KOPT-K1 (cell line): ENCODE measurements around the gene ABHD10.

ENCODE experiments used
- H3K27ac ChIP-seq: fragments of 200-600 bp; sonication (generic); 2 replicates; pipeline ENCODE4 v1.5.1; 2016; ENCODE audit warnings: antibody characterized with exemption, mild to moderate bottlenecking, low read depth, low read length; ENCODE audit not compliant: poor library complexity, severe bottlenecking
- H3K36me3 ChIP-seq: fragments of 200-600 bp; sonication (generic); 2 replicates; pipeline ENCODE4 v1.5.1; 2017; ENCODE audit warnings: antibody characterized with exemption, mild to moderate bottlenecking, low read length, moderate library complexity; ENCODE audit not compliant: insufficient read depth
- H3K9me3 ChIP-seq: fragments of 200-600 bp; sonication (generic); 2 replicates; pipeline ENCODE4 v1.5.1; 2017; ENCODE audit warnings: antibody characterized with exemption, low read length, mild to moderate bottlenecking; ENCODE audit not compliant: insufficient read depth, poor library complexity, severe bottlenecking

The ABHD10 gene

DNA sequence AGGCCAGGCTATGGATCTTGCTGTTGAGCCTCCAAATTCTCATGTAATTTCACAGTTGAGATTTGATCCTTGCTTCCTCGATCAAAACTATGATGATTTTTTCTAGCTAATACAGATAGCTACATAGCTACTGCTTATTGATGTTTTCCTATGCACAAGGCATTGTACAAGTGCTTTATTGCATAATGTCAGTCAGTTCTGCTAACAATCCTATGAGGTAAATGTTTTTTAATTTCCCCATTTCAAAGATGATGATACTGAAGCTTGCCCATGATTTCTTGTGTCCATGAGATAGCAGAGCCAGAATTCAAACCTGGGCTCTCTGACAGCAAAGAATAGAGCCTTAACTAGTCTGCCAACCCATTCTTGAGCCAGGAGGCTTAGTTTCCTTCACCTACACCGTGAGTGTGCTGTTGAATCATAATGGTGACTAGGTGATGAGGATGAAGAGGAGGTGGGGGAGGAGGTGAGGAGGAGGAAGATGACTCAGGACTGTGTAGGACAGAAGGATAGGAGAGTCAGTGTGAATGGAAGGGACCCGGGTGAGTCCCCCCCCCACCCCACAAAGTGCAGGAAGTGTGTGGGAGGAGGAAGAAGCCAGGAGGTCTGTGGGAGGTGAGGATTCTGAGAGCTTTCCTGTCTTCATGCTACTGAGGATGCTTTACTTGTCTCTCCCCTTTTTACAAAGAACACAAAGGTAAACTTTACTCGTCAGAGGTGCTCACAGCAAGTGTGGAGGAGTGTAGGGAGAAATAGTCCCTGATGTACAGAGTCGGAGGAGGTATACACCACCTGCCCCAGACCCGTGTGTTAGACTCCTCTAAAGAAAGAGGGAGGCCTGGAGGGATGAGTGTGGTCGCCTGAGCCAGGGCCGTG is 23.5 kb downstream of the ABHD10 start:
- Histone ChIP-seq H3K27ac (no peak overlapping the region), H3K9me3 (no peaks in the 10 kb centered on the region), H3K36me3 (no peaks in the 10 kb centered on the region)

DNA sequence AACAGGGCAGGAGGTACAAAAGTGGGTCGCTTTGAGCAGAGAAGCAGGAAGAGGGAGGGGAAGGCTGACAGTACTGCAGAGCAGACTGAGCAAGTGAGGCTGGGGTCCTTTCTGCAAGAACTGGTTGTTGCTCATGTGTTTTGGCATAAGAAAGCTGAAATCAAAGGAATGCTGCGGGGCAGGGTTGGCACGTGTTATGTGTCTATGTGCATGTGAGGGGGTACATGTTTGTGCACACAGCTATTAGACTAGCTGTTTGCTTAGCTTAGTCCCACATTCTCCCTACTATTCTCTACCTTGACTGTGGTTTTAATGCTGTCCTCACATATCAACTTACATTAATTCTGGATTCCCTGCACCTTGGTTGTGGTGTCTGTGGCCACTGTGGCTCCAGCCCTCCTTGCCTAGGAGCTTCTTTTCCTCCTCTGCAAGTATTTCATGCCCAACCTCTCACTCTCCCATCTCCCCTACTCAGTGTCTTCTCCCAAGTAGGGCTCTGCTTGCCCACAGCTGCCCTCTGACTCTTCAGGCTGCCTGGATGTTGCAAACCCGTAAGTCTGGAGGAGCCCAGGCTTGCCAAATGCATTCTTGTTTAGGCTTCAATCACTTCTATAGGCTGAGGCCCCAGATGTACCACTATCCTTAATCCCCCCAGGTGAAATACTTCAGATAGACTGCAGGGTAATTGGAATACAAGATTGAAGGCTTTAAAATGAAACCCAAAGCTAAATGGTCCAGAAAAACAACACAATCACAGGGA is 24.7 kb downstream of the ABHD10 start:
- Histone ChIP-seq H3K27ac (no peak overlapping the region), H3K36me3 (no peaks in the 10 kb centered on the region), H3K9me3 (no peaks in the 10 kb centered on the region)

DNA sequence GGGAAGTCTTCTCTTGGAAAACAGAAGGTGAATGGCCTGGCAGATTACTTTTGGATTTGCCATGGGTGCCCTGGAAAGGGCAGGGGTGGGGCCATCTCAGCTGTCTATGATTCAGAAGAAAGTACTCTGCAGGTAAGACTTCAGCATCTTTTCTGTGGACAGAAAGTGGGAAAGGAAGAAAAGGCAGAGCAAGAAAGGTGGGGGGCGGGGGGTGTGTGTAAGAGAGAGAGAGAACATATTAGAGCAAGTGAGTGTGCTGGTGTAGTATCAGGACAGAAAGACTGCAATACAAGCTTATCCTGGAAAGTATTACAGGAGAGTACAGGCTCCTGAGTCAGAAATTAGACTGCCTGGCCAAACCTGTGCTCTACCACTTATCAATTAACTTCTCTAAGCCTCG is 25.4 kb downstream of the ABHD10 start:
- no peaks in the 10 kb centered on the region for H3K9me3 ChIP-seq
- H3K36me3 ChIP-seq = no peaks in the 10 kb centered on the region
- no peak overlapping the region for H3K27ac ChIP-seq

DNA sequence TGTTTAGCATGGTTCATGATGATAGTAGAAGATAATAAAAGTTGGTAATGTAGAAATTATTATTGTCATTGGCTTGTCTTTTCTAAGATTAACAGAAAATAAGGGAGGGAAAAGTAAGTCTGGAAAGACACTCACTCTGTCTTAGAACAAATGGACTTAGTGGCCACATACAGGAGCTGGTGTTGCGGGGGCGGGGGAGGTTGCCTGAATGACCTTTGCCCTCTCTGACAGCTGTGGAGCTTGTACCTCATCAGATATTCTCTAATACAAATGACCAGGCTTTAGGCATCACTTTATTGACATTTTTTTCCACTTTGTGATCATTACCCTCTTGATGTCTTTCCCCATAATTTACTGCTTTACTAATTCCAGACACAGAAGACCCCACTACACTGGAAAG is 25.8 kb downstream of the ABHD10 start:
- no peak overlapping the region for H3K27ac ChIP-seq
- H3K36me3 ChIP-seq = no peaks in the 10 kb centered on the region
- no peaks in the 10 kb centered on the region for H3K9me3 ChIP-seq

DNA sequence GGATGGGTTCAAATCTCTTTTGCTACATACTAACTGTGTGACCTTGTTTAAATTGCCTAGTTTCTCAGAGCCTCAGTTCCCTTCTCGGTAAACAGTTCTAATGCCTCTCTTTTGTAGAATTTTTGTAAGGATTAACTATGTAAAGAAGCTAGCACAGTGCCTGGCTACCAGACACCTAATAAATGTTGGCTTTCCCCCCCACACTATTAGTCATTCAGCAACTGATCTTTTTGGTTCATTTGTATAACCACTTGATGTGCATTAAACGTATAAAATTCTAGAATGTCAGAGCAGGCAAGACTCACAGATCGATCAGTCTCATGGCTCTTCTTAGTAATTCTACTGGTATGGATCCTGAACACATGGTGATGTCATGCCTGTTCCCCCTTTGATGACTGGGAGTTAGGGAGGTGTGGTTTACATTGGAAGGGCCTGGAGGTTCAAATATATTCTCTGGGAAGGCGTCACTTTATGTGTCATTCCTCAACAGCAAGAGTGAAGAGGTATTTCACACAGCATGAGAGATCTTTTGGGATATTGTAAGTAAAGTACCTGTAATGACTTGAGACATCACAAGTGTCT is 26.4 kb downstream of the ABHD10 start:
- H3K36me3 ChIP-seq = no peaks in the 10 kb centered on the region
- H3K27ac ChIP-seq = no peak overlapping the region
- H3K9me3 ChIP-seq = no peaks in the 10 kb centered on the region

GRCh38 chr3:112007633-112008032 is 28.8 kb downstream of the ABHD10 start:
- H3K9me3 ChIP-seq = no peaks in the 10 kb centered on the region
- no peak overlapping the region for H3K27ac ChIP-seq
- H3K36me3 ChIP-seq = no peaks in the 10 kb centered on the region

- H3K9me3 ChIP-seq = no peaks in the 10 kb centered on the region
- no peaks in the 10 kb centered on the region for H3K36me3 ChIP-seq
- no peak overlapping the region for H3K27ac ChIP-seq
Measured at GRCh38 chr3:112009670-112010069, 30.8 kb downstream of the ABHD10 start.

- Histone ChIP-seq H3K27ac (no peak overlapping the region), H3K36me3 (no peaks in the 10 kb centered on the region), H3K9me3 (no peaks in the 10 kb centered on the region)
Measured at GRCh38 chr3:112010636-112011035, 31.8 kb downstream of the ABHD10 start.

DNA sequence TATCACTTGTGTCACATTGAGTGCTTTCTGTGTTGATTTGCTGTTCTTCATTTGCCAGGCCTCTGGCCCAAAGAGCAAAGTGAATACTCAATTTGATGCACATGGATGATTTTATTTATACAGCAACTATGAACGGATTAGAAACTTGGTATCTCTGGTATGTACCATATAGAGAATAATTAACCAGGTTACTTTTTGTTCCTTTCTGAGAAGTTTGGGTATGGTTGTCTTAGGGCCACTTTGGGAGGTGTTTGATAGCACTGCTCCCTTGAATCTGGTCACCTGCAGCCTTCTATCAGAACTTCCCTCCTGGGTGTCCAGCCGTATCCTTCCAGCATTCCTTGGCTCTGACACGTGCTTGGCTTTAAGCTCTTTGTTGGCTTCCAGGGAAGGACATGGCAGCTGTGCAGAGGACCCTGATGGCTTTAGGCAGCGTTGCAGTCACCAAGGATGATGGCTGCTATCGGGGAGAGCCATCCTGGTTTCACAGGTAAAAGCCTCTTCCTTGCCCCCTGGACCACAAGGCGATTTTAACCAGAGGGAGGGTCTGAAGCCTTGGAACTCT is 32.6 kb downstream of the ABHD10 start:
- H3K36me3 ChIP-seq = no peaks in the 10 kb centered on the region
- no peak overlapping the region for H3K27ac ChIP-seq
- no peaks in the 10 kb centered on the region for H3K9me3 ChIP-seq

DNA sequence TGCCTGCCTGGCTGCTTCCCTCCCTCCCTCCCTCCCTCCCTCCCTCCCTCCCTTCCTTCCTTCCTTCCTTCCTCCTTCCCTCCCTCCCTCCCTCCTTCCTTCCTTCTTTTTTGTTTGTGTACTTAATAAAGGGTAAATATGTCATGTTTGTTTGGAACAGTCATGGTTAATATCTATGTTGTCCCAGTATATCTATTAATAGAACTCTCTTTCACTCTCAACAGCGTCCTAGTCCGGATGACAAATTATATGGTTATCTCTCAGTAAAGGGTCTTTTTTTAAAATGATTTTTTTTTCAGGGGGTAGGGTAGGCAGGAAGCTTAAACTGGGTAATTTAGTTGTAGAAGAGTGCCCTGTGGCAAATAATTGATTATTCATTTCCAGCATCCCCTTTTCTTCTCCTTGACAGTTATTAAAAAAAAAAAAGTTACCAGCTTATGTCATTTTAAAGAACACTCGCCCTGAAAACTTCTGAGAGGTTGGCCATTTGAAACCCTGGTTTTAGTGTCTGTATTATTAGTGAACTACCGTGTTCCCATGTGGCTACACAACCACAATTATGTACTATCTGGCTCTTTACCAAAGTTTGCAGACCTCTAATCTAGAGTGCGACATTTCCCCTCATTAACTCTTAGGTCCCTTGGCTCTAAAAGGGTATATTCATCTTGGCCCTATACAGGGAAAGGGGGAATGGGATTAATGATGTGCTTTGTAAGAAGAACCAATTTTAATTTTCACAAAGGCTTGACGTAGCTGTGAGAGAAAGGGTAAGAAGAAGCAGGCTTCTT is 33.6 kb downstream of the ABHD10 start:
- no peaks in the 10 kb centered on the region for H3K9me3 ChIP-seq
- no peak overlapping the region for H3K27ac ChIP-seq
- no peaks in the 10 kb centered on the region for H3K36me3 ChIP-seq

DNA sequence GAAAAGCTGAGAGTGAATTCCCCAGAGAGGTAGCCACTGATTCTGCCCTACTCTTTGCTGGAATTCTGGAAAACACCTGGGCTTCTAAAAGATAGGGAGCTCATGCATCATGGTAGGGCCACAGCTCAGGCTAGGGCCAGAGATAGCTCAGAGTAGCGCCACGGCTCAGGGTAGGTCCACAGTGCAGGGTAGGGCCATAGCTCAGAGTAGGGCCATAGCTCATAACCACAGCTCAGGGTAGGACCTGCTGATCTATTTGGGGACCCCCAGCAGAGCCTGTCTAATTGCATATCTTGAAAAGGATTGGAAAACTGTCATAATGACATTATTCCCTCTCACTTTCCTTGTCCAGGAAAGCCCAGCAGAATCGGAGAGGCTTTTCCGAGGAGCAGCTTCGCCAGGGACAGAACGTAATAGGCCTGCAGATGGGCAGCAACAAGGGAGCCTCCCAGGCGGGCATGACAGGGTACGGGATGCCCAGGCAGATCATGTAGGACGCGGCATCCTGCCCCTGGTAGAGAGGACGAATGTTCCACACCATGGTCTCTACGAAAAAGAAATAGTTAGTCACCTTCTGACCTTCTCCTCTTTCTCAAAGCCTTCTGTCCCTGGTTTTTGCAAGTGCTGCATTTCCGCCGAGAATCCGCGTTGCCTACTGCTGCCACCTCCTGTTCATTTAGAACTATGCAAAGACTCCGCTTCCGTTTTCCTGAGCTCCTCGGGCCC is 34.4 kb downstream of the ABHD10 start:
- Histone ChIP-seq H3K9me3 (no peaks in the 10 kb centered on the region), H3K27ac (no peak overlapping the region), H3K36me3 (no peaks in the 10 kb centered on the region)

DNA sequence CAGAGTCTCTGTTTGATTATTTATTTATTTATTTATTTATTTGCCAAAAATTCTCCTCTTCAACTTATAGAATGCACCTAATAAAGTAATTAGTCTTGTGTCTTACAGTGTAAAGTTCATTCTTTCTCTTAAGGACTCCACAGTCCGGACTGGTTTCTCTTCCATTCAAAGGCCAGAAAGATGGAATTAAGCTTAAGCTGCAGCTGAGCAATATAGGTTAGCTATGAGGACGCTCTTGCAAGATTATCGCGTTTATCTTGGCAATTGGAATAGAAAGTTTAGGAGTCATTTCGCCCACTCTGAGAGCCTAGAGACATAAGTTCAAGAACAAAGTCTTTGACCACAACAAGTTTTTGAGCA is 34.9 kb downstream of the ABHD10 start:
- H3K9me3 ChIP-seq = no peaks in the 10 kb centered on the region
- no peak overlapping the region for H3K27ac ChIP-seq
- no peaks in the 10 kb centered on the region for H3K36me3 ChIP-seq

GRCh38 chr3:112017091-112017490 is 38.3 kb downstream of the ABHD10 start:
- H3K9me3 ChIP-seq = no peaks in the 10 kb centered on the region
- H3K36me3 ChIP-seq = no peaks in the 10 kb centered on the region
- no peak overlapping the region for H3K27ac ChIP-seq

DNA sequence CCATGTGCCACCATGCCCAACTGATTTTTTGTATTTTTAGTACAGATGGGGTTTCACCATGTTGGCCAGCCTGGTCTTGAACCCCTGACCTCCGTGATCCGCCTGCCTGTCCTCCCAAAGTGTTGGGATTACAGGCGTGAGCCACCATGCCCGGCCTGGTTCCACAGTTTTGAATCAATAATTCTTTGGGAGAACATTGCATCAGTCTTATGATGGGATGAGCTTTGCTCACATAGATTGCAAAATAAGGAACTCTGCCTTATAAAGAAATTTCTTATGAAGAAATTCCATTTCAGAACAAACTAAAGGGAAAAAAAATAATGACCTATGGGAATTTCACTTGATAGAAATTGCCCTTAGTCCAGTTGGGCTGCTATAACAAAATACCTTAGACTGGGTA is 39.9 kb downstream of the ABHD10 start:
- no peaks in the 10 kb centered on the region for H3K9me3 ChIP-seq
- H3K36me3 ChIP-seq = no peaks in the 10 kb centered on the region
- H3K27ac ChIP-seq = no peak overlapping the region
